IPS-18c (cell line): Measurements from ENCODE around the gene LGI1.
"Not testable (repeated sequence)": the region's sequence is repeated elsewhere in the genome, so short reads cannot be mapped to it uniquely, and the experiment has no call there.

ENCODE experiments used
- H3K4me3 ChIP-seq: 2 replicates; pipeline ENCODE4 v1.7.0; 2013; ENCODE audit warnings: low read depth, mild to moderate bottlenecking, low read length, moderate library complexity; ENCODE audit not compliant: insufficient read depth
- H3K9me3 ChIP-seq: one replicate; pipeline ENCODE4 v1.6.1; 2013; ENCODE audit warnings: mild to moderate bottlenecking, low read length, moderate library complexity; ENCODE audit not compliant: control insufficient read depth, insufficient read depth

LGI1 gene

GRCh38 chr10:93820434-93820833 is 62.7 kb downstream of the LGI1 start:
- Histone ChIP-seq H3K4me3 (no peak overlapping the region), H3K9me3 (peaks cover 2% of the 10 kb centered on the region)

- H3K9me3 ChIP-seq, result peaks cover 2% of the 10 kb centered on the region
- no peak overlapping the region for H3K4me3 ChIP-seq
Measured at GRCh38 chr10:93821051-93821772, 63.5 kb downstream of the LGI1 start.

- H3K9me3 ChIP-seq, result no peaks in the 10 kb centered on the region
- H3K4me3 ChIP-seq, result no peak overlapping the region
Measured at GRCh38 chr10:93826355-93826754, 68.6 kb downstream of the LGI1 start.

DNA sequence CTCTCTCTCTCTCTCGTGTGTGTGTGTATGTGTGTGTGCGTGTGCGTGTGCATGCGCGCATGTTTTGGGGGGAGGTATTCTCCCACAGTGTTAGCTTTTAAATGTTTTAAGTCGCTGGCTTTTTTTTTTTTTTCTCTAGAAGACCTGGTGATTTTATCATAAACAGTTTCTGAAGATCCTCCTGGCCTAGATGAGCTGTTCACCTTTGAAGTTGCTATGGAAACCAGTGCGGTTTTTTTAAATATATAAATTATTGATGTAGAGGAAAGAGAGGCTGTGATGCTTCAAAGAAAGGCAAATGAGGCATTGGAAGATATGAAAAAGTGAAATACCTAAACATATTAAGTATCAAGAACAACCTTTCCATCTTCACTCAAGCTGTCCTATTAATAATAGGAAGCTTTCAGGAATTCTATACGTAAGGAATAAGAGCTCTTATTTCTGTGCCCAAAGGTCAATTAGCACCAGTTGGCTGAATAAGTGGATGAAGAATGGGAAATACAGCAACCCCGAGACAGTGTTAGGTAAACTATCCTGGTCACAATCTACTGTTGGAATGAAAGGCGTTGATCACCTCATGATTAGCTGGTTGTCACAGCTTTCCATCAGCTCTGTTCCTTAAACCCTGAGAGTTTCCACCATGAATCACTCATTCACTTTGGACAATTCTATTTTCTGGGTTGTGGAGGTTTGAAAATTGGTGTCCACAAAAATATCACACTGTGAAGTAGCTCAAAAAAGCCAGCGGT is 69.5 kb downstream of the LGI1 start:
- H3K9me3 ChIP-seq, result no peaks in the 10 kb centered on the region

DNA sequence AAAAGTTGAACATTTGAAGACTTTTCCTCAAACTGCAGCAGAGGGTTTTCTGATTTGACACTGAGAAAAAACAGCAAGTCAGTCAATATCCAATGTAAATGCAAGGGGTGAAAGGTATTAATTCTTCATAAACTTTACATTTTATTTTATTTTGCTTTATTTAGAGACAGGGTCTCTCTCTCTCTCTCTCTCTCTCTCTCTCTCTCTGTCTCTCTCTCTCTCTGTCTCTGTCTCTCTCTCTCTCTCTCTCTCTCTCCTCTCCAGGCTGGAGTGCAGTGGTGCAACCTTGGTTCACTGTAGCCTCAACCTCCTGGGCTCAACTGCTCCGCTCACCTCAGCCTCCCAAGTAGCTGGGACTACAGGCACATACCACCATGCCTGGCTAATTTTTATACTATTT is 73.3 kb downstream of the LGI1 start:
- H3K9me3 ChIP-seq, result peaks cover 17% of the 10 kb centered on the region
- H3K4me3 ChIP-seq, result not testable (repeated sequence)

More for the DNA sequence above, 69.5 kb downstream of the LGI1 start:
- H3K4me3 ChIP-seq, result no peak overlapping the region

GRCh38 chr10:93835770-93836169 is 78.0 kb downstream of the LGI1 start:
- peaks cover 19% of the 10 kb centered on the region for H3K9me3 ChIP-seq
- H3K4me3 ChIP-seq, result no peak overlapping the region

- peaks cover 17% of the 10 kb centered on the region for H3K9me3 ChIP-seq
- no peak overlapping the region for H3K4me3 ChIP-seq
Measured at GRCh38 chr10:93837822-93838221, 80.1 kb downstream of the LGI1 start.

DNA sequence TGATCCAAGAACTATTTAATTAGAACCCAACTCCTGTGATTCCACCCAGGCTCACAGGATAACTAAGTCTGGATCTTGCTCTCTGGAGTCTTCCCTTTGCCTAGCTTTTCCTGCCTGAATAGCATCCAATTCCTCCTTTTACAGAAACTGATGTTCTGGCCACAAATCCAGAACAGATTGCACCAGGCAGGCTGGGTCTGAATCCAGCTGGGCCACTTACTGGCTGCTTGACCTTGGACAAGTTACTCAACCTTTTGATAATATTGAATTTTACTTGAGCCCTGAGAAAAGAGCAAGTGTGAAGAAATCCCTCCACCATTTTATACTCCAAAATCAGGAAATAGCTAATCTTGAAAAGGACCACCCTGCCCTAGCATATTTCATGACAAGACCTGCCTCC is 80.5 kb downstream of the LGI1 start:
- H3K4me3 ChIP-seq, result no peak overlapping the region
- peaks cover 12% of the 10 kb centered on the region for H3K9me3 ChIP-seq

GRCh38 chr10:93841961-93842360 is 84.2 kb downstream of the LGI1 start:
- H3K9me3 ChIP-seq, result peaks cover 9% of the 10 kb centered on the region
- H3K4me3 ChIP-seq, result no peak overlapping the region

DNA sequence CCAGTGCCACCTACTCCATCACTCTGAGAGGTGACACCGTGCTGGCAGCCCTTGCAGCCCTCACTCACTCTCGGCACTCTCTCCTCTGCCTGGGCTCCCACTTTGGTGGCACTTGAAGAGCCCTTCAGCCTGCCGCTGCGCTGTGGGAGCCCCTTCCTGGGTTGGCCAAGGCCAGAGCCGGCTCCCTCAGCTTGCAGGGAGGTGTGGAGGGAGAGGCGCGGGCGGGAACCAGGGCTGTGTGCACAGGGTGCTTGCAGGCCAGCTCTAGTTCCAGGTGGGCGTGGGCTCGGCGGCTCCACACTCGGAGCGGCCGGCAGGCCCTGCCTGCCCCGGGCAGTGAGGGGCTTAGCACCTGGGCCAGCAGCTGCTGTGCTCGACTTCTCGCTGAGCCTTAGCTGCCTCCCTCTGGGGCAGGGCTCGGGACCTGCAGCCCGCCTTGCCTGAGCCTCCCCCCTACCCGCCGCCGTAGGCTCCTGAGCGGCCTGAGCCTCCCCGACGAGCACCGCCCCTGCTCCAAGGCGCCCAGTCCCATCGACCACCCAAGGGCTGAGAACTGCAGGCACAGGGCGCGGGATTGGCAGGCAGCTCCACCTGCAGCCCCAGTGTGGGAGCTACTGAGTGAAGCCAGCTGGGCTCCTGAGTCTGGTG is 87.4 kb downstream of the LGI1 start:
- peaks cover 13% of the 10 kb centered on the region for H3K9me3 ChIP-seq
- H3K4me3 ChIP-seq, result no peak overlapping the region
